ENCODE results near the gene RGS9.
"Not testable (repeated sequence)": the region's sequence is repeated elsewhere in the genome, so short reads cannot be mapped to it uniquely, and the experiment has no call there.

The RGS9 gene

DNA sequence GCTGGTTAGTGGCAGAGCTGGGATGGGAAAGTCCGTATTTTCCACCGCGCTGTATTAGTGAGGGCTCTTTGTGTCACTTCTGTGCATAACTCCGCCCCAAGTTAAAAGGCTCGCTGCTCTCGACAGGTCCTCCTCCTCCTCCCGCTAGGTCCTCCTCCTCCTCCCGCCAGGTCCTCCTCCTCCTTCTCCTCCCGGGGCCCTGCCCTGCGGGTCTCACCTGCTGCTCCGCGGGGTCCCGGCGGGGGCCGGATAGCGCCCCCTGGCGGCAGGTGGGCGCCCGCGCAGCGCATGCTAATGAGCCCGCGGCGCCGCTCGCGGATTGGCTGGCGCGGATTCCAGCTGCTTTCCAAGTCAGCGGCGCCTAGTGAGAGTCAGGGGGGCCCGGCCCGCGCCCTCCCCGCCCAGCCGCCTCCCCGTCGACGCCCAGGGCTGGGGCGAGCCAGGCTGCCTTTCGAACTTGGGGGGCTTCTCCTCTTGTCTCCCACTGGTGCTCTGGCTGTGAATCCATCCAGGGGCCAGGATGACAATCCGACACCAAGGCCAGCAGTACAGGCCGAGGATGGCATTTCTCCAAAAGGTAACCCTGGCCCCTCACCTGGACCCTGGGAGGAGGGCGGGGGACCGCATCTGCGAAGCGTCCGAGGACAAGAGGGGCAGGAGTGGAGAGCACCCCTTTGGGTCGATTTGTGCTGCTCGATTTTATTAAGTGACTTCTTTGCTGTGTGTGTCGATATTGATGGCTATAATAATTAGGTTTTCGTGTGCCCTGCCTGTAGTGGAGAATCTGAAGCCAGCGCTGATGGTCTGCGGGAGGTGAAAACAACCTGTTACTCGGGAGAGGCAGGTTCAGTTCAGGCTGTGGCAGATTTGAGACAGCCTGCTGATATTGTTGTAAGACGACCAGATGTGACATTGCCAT is at the start of gene RGS9:
RGS9 (plus strand) TSS at position 350 of the 919 bp plus-strand sequence; CDS start at position 521, 171 bp downstream.
- peak; percentile 81 for DNase-seq

DNA sequence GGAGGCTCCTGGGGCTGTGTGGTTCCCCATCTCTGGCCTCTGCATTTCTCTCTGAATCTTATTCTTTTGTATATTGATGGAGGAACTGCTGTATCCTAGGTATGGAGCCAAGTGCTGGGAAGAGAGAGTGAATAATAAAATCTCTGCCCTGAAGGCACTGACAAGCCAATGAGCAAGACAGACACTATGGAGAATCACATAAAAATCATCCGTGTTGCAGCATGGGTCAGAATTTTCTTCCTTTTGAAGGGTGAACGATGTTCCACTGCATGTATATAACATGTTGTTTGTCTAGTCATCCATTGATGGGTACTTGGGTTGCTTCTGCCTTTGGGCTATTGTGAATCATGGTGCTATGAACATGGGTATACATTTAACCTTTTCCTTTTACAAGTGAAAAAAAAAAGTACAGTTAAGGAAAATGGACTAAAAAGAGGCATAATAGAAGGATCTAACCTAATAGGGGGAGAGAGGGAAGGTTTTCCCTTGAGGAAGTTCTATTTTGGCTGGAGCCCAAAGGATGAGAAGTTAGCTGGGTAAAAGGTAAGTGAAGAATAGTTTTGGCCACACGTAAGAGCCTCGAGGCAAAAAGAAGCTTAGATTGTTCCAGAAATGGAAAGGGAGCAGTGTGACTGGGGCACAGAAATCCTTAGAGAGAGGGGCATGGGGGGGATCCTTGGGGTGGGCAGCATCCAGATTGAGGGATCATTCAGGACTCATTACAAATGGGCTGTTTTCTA is 48.4 kb upstream of the RGS9 start:
- DNase-seq: no peak

- no peak for DNase-seq
These were observed 44.9 kb upstream of the RGS9 start for GRCh38 chr17:65092262-65092661.

DNA sequence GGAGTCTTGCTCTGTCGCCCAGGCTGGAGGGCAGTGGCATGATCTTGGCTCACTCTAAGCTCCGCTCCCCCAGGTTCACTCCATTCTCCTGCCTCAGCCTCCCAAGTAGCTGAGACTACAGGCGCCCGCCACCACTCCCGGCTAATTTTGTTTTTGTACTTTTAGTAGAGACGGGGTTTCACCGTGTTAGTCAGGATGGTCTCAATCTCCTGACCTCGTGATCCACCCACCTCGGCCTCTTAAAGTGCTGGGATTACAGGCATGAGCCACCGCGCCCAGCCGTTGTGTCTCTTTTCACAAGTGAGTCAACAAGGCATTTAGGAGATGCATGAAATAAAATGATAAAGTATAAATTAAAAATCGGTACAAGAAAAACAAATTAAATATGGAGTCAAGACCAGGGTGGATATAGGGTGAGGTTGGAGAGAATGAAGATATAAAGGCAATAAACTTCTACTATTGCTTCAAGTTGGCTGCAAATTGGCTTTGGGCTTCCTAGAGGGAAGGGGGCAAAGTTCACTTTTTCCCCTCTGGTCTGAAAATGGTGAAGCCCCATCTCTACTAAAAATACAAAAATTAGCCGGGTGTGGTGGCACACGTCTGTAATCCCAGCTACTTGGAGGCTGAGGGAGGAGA is 44.3 kb upstream of the RGS9 start:
- not testable (repeated sequence) for DNase-seq

DNA sequence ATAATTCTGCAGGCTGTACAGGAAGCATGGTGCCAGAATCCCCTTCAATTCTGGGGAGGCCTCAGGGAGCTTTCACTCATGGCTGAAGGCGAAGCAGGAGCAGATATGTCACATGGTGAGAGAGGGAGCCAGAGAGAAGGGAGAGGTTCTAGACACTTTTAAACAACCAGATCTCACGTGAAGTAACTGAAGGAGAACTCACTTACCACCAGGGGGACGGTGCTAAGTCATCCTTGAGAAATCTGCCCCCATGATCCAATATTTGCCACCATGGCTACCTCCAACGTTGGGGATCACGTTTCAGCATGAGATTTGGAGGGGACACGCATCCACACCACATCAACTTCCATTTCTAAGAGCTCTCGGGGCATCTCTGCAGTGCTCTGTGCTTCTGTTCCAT is 43.2 kb upstream of the RGS9 start:
- DNase-seq: no peak

DNA sequence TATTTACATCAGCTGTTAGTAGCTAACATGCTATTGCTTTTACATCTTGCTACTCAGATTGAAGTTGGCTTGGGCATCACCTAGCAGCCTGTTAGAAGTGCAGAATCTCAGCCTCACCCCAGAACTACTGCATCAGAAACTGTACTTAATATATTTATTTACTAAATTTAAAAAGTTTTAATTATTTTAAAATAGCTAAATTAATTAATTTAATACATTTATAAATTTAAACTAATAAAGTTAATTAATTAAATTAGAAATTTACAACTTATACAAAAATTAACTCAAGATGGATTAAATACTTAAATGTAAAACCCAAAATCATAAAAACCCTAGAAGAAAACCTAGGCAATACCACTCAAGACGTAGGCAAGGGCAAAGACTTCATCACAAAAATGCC is 41.7 kb upstream of the RGS9 start:
- DNase-seq: no peak

DNA sequence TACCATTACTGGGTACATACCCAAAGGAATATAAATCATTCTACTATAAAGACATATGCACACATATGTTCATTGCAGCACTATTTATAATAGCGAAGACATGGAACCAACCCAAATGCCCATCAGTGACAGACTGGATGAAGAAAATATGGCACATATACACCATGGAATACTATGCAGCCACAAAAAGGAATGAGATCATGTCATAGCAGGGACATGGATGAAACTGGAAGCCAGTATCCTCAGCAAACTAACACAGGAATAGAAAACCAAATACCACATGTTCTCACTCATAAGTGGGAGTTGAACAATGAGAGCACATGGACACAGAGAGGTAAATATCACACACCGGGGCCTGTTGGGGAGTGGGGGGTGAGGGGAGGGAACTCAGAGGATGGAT is 40.8 kb upstream of the RGS9 start:
- not testable (repeated sequence) for DNase-seq

DNA sequence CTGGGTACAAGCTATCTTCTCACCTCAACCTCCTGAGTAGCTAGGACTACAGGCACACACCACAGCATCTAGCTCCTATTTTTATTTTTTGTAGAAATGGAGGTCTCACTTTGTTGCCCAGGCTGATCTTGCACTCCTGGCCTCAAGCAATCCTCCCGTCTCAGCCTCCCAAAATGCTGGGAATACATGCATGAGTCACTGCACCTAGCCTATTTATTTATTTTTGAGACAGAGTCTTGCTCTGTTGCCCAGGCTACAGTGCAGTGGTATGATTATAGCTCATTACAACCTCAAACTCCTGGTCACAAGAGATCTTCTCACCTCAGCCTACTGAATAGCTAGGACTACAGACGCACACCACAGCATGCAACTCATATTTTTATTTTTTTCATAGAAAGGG is 40.1 kb upstream of the RGS9 start:
- DNase-seq: no peak

- DNase-seq: no peak
These were observed 37.7 kb upstream of the RGS9 start for GRCh38 chr17:65099475-65099874.

GRCh38 chr17:65099941-65100315 is 37.2 kb upstream of the RGS9 start:
- peak; percentile 53 for DNase-seq

DNA sequence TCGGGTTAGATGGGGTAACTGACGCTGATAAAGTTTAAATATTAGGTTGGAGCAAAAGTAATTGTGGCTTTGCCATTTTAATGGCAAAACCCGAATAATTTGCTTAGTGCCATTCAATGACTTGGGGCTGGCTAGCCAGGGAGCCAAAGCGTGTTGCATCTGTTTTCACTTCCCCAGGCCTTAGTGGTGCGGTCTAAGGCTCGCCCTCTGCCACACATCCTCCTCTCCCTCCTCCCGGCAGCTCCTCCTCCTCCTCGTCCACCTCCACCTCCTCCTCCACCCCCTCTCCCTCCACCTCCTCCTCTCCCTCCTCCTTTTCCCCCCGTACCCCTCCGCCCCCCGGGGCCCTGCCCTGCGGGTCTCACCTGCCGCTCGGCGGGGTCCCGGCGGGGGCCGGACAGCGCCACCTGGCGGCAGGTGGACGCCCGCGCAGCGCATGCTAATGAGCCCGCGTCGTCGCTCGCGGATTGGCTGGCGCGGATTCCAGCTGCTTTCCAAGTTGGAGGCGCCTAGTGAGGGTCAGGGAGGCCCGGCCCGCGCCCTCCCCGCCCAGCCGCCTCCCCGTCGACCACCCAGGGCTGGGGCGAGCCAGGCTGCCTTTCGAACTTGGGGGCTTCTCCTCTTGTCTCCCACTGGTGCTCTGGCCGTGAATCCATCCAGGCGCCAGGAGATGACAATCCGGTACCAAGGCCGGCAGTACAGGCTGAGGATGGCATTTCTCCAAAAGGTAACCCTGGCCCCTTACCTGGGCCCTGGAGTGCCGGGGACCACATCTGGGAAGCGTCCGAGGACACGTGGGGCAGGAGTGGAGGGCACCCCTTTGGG is 36.6 kb upstream of the RGS9 start:
- peak; percentile 80 for DNase-seq

GRCh38 chr17:65101371-65101770 is 35.8 kb upstream of the RGS9 start:
- DNase-seq: no peak

DNA sequence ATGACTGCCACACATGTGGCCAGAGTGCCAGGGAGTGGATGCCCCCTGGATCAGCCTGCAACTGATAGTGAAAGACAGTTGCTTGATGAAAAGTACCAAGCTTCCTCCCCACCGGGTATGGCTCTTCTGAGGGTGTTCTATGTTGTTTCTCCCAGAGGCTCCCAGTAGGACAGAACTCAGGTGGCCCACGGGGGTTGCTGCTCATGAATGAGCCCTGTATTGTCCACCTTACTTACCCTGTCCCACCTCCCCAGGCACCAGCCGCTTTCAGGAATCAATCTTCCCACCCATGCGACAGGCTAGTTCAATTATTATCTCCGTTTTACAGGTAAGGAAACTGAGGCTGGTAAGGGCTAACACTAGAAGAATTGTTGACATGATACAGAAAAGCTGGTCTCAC is 34.9 kb upstream of the RGS9 start:
- no peak for DNase-seq

DNA sequence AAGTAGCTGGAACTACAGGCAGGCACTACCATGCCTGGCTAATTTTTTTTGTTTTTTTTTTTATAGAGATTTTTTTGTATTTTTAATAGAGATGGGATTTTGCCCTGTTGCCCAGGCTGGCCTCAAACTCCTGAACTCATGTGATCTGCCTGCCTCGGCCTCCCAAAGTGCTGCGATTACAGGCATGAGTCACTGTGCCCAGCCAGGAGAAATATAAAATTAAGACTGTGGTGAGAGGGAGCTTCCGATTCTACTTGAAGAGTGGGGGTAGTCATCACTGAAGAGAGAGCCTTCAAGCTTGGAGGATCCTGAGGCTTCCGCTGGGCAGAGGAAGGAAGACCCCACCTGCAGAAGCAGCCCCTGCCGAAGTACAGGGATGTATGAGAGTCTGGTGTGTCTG is 34.4 kb upstream of the RGS9 start:
- DNase-seq: no peak

- no peak for DNase-seq
These were observed 33.7 kb upstream of the RGS9 start for GRCh38 chr17:65103431-65103830.

DNA sequence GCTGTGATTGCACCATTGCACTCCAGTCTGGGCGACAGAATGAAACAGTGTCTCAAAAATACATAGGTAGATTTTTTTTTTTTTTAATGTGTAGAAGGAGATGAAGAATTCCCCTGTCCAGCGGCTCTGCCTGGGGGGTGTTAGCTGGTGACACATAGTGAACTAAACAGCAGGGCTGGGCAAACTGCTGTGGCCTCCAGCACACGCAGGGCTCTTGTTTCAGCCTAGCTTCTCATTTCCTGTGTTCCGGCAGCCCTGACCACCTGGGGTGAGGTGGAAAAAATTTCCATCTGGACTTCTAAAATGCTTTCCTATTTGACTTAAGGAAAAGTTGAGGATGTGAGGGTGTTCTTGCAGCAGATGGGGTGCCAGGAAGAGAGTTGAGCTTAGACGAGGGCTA is 33.3 kb upstream of the RGS9 start:
- no peak for DNase-seq

DNA sequence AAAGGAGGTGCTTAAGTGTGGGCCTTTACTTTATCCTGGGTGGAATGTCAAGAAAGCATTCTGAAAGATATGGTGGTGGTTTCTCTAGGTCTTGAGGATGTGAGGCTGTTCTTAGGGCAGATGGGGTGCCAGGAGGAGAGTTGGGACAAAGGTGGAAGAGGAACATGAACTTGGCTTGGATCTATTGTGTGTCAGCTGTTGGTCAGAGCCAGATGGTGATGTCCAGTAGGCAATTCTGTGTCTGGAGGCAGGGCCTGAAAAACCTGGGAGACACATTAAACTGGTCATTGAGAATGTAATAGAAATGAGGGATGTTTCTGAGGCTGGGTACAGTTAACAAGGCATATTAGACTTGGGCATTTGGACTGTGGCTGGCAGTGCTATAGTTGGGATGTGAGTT is 32.6 kb upstream of the RGS9 start:
- no peak for DNase-seq

GRCh38 chr17:65104973-65105372 is 32.2 kb upstream of the RGS9 start:
- DNase-seq: no peak

GRCh38 chr17:65108152-65108551 is 29.0 kb upstream of the RGS9 start:
- no peak for DNase-seq

- DNase-seq: no peak
These were observed 27.6 kb upstream of the RGS9 start for GRCh38 chr17:65109543-65109942.

GRCh38 chr17:65109990-65110680 is 27.0 kb upstream of the RGS9 start:
- no peak for DNase-seq

- no peak for DNase-seq
These were observed 21.3 kb upstream of the RGS9 start for GRCh38 chr17:65115839-65116238.
